BLaER1 treated with 17β-estradiol and CSF1 and Interleukin-3, amounts not matched to agents 10 nM and 100 nM (cell line): ENCODE measurements around the gene A2M.

Source experiments
- H3K27ac ChIP-seq, 11 experiments: shearing (Covaris generic); formaldehyde crosslinking; 2 replicates each; pipeline ENCODE4 v1.8.1; 2022
- H3K27me3 ChIP-seq, 11 experiments: shearing (Covaris generic); formaldehyde crosslinking; 2 replicates each; pipeline ENCODE4 v1.8.1; 2022
- H3K36me3 ChIP-seq, 11 experiments: shearing (Covaris generic); formaldehyde crosslinking; 2 replicates each; pipeline ENCODE4 v1.8.1; 2022
- H3K4me1 ChIP-seq, 10 experiments: shearing (Covaris generic); formaldehyde crosslinking; 2 replicates each; pipeline ENCODE4 v1.8.1; 2022
- H3K4me2 ChIP-seq, 11 experiments: shearing (Covaris generic); formaldehyde crosslinking; 2 replicates each; pipeline ENCODE4 v1.8.1; 2022
- H3K4me3 ChIP-seq, 10 experiments: shearing (Covaris generic); formaldehyde crosslinking; 2 replicates each; pipeline ENCODE4 v1.8.1; 2022
- H3K9ac ChIP-seq, 11 experiments: shearing (Covaris generic); formaldehyde crosslinking; 2 replicates each; pipeline ENCODE4 v1.8.1; 2022
- H3K9me3 ChIP-seq, 11 experiments: shearing (Covaris generic); formaldehyde crosslinking; replicated peaks in 1 of 11; 2 replicates each; pipeline ENCODE4 v1.8.1; 2022
- H4K20me1 ChIP-seq, 11 experiments: shearing (Covaris generic); formaldehyde crosslinking; 2 replicates each; pipeline ENCODE4 v1.8.1; 2022
- Cebpa-rat ChIP-seq, 11 experiments: shearing (Covaris generic); IDR thresholded peaks; 2 replicates each; pipeline ENCODE4 v1.8.1; 2022

Gene A2M

GRCh38 chr12:9032202-9032964 lies 83.3 kb downstream of the A2M start:
- Histone ChIP-seq H3K9me3 (0 out of 22 replicates have a peak, but pooled peaks cover 0 to 14% (median 0%) of the 10 kb centered on the region in 11 experiments), H4K20me1 (no peaks in the 10 kb centered on the region), H3K27ac (peak overlapping the region in 3 of 11 experiments; percentile 28 to 73 (median 68); a peak in 4 of 22 replicates), H3K4me2 (peak overlapping the region in 2 of 11 experiments; percentile 45 to 52; a peak in 4 of 22 replicates), H3K27me3 (no peaks in the 10 kb centered on the region), H3K36me3 (no peaks in the 10 kb centered on the region), H3K4me1 (peaks cover 0 to 24% (median 0%) of the 10 kb centered on the region in 10 experiments; a peak in 4 of 20 replicates), H3K4me3 (no peak overlapping the region), H3K9ac (peak overlapping the region in 1 of 11 experiments; percentile 26; a peak in 1 of 22 replicates)
- TF ChIP-seq Cebpa-rat (IDR thresholded peaks at IDR 0.05), result no peak

- peak overlapping the region in 1 of 11 experiments; percentile 47; a peak in 1 of 22 replicates for H3K4me2 ChIP-seq
- peaks cover 0 to 27% (median 0%) of the 10 kb centered on the region in 10 experiments; a peak in 4 of 20 replicates for H3K4me1 ChIP-seq
- no peak for TF ChIP-seq Cebpa-rat (IDR thresholded peaks at IDR 0.05)
Observed at GRCh38 chr12:9030776-9031175, 84.9 kb downstream of the A2M start.

GRCh38 chr12:9027161-9028059 lies 88.3 kb downstream of the A2M start:
- no peak overlapping the region for H3K27ac ChIP-seq
- no peak overlapping the region for H3K4me3 ChIP-seq
- H3K4me1 ChIP-seq, result peaks cover 0 to 32% (median 4%) of the 10 kb centered on the region in 10 experiments; a peak in 10 of 20 replicates
- no peak for TF ChIP-seq Cebpa-rat (IDR thresholded peaks at IDR 0.05)
- H3K9me3 ChIP-seq, result no peaks in the 10 kb centered on the region
- no peaks in the 10 kb centered on the region for H3K27me3 ChIP-seq
- no peaks in the 10 kb centered on the region for H3K36me3 ChIP-seq
- no peaks in the 10 kb centered on the region for H4K20me1 ChIP-seq
- H3K9ac ChIP-seq, result no peak overlapping the region
- H3K4me2 ChIP-seq, result no peak overlapping the region

More at GRCh38 chr12:9030776-9031175, 84.9 kb downstream of the A2M start:
- H3K36me3 ChIP-seq, result no peaks in the 10 kb centered on the region
- H4K20me1 ChIP-seq, result no peaks in the 10 kb centered on the region
- no peaks in the 10 kb centered on the region for H3K27me3 ChIP-seq
- H3K27ac ChIP-seq, result no peak overlapping the region
- no peak overlapping the region for H3K9ac ChIP-seq
- H3K9me3 ChIP-seq, result 0 out of 22 replicates have a peak, but pooled peaks cover 0 to 14% (median 0%) of the 10 kb centered on the region in 11 experiments
- H3K4me3 ChIP-seq, result no peak overlapping the region

GRCh38 chr12:9024512-9024911 lies 91.2 kb downstream of the A2M start:
- H3K9ac ChIP-seq, result no peak overlapping the region
- H3K4me3 ChIP-seq, result no peak overlapping the region
- H3K4me2 ChIP-seq, result peak overlapping the region in 6 of 11 experiments; percentile 1 to 82 (median 41); a peak in 9 of 22 replicates
- no peak for TF ChIP-seq Cebpa-rat (IDR thresholded peaks at IDR 0.05)
- no peaks in the 10 kb centered on the region for H3K27me3 ChIP-seq
- no peaks in the 10 kb centered on the region for H4K20me1 ChIP-seq
- H3K27ac ChIP-seq, result no peak overlapping the region
- no peaks in the 10 kb centered on the region for H3K36me3 ChIP-seq
- no peaks in the 10 kb centered on the region for H3K9me3 ChIP-seq
- H3K4me1 ChIP-seq, result peaks cover 0 to 22% (median 4%) of the 10 kb centered on the region in 10 experiments; a peak in 10 of 20 replicates

GRCh38 chr12:9022592-9022991 lies 93.1 kb downstream of the A2M start:
- H3K4me2 ChIP-seq, result no peak overlapping the region
- H3K9me3 ChIP-seq, result peaks cover 6 to 14% (median 10%) of the 10 kb centered on the region in 11 experiments; a peak in 18 of 22 replicates
- H3K27me3 ChIP-seq, result no peaks in the 10 kb centered on the region
- no peak for TF ChIP-seq Cebpa-rat (IDR thresholded peaks at IDR 0.05)
- no peak overlapping the region for H3K27ac ChIP-seq
- H3K36me3 ChIP-seq, result no peaks in the 10 kb centered on the region; a peak in 2 of 22 replicates
- peaks cover 0 to 24% (median 4%) of the 10 kb centered on the region in 10 experiments; a peak in 10 of 20 replicates for H3K4me1 ChIP-seq
- H3K4me3 ChIP-seq, result no peak overlapping the region
- H4K20me1 ChIP-seq, result no peaks in the 10 kb centered on the region
- H3K9ac ChIP-seq, result no peak overlapping the region
